GM19467 (cell line): ENCODE data around the gene SLC25A34.

Experiments used
- ATAC-seq: cut with Tn5 transposase; IDR thresholded peaks from one replicate; pipeline ENCODE4 v1.9.1; 2021; ENCODE audit warnings: mild to moderate bottlenecking, moderate library complexity; ENCODE audit not compliant: unreplicated experiment

Gene SLC25A34

DNA sequence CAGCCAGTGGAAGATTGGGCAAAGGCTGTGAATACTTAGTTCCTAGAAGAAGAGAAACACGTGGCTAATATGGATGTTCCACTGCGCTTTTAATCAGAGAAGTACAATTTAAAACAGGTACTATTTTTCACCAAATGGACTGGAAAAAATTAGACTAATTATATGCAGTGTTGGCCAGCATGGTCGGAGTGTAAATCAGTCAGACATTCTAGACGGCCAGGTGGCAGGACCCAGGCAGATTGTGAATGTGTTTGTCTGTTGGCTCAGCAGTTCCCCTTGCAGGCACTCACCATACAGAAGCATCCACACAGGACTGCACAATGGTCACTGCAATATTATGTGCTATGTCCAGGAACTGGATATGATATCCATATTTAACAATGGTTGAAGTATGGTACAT, 23.9 kb upstream of the SLC25A34 start:
- ATAC-seq = no peak

DNA sequence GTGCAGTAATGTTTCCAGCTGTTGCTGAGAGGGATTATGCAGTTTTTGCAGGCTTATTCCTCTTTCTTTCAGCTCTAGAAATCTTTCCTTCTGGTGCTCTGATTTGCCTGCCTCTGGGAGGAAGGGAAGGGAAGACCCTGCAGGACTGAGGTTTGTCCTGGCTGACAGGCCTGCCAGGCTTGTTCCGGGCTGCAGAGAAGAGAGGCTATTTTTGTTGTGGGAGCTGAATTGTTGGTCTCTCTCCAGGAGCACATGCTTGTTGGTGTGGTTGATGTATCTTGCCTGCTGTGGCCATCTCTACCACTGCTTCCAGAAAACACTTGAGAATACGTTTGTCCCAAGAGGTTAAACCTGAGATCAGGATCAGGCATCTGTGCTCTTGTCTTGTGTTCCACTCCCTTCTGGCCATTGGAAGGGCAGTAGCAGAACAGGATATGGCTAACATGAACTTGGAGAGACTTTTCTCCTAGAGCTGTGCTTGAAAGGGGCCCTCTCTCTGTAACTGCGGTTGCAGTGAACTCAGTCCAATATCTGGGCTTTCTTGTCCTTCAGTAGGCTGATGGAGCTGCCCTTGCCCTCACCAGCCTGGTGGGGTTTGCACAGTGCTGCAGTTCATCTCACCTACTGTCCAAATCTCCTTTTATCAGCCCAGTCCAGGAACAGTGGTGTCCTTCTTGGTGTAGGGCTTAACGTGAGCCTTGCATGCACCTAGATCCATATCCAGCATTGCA, 21.5 kb upstream of the SLC25A34 start:
- no peak for ATAC-seq

GRCh38 chr1:15717418-15718125, 18.5 kb upstream of the SLC25A34 start:
- ATAC-seq = no peak

DNA sequence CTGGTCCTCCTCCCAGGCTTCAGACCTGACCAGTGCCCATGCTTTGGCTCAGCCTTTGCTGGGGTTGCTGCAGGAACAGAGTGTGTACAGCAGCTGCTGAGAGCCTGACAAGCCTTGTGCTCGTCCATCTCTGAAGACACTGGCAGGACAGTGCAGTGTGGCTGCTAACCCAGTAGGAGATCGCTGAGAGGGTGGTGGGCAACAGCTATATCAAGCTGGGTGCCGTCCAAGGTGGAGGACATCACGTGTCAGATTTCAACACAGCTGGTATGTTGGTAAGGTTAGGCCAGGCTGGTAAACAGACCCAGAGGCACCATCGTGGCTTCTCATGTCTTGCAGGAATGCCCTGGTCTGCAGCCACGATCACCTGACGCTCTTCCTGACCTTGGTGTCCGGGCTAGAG, 17.9 kb upstream of the SLC25A34 start:
- ATAC-seq = no peak

GRCh38 chr1:15719381-15720120, 16.5 kb upstream of the SLC25A34 start:
- no peak for ATAC-seq

- ATAC-seq = no peak
Measured at GRCh38 chr1:15720861-15721260, 15.2 kb upstream of the SLC25A34 start.

DNA sequence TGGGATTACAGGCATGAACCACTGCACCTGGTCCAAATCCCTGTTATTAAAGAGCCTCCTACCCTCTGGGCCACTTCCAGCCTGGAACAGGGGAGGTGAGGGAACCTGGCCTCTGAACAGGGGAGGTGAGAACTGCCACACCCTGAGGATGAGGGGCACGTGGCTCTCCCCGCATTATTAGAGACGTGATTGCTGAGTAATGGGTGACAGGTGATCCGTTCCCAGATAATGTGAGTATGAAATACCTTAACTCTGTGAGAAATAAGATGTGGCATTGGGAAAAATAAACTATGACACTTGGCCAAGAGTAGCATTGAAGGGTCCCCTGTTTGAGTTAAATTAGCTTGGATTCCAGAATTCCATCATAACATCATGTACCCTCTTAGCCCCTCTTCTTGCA, 13.6 kb upstream of the SLC25A34 start:
- no peak for ATAC-seq

DNA sequence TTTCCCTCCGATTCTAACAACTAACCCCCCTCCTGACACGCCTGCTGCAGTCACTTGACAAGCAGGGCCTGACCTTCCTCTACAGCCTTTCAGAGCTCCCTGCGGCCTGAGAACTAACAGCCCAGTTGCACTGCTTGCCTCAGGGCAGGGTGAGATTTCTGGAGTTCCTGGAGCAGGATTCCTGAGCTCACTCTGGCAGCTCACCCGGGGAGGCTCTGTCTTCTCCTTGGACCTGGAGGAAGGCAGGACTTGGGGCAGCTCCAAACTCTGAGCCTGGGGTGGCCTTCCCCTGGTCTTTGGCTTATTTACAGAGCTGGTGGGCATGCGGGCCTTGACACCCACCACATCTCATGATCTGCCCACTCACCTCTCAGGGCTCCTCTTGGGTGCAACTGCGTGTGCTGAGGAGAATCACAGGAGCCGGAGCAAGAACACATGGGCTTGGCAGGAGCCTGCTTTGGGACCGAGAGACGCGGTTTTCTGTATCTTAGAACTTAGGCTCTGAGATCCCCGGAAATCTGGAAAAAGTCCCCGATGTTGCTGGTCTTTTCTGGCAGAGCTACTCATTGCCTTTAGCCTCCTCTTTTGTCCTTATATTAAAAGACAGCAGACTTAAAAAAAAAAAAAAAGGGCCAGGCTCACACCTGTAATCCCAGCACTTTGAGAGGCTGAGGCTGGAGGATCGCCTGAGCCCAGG, 13.1 kb upstream of the SLC25A34 start:
- no peak for ATAC-seq

DNA sequence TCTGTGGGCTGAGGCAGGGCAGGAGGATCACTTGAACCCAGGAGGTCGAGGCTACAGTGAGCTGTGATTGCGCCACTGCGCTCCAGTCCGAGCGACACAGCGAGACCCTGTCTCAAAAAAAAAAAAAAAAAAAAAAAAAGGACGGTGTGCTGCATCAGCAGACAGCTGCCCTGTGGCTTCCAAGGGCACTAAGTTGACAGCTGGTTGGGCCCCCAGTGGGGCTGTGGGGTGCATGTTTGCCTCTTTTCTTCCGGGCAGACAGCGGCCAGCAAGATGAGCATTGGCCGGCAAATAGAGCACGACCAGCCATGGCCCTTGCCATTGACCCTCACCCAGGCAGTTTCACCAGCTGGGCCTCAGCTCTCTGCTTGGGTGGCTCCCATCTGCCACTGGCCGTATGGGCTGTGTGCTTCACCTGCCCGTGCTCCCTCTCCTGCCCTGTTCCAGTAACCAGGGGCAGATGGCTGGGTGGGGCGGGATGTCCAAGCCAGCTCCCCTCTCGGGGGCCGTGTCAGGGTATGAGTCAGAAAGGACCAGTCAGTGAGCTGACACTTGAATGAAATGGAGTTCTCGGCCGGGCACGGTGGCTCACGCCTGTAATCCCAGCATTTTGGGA, 12.3 kb upstream of the SLC25A34 start:
- no peak for ATAC-seq

- ATAC-seq = no peak
Measured at GRCh38 chr1:15724949-15725880, 10.8 kb upstream of the SLC25A34 start.

- ATAC-seq = no peak
Measured at GRCh38 chr1:15726508-15726907, 9.6 kb upstream of the SLC25A34 start.

DNA sequence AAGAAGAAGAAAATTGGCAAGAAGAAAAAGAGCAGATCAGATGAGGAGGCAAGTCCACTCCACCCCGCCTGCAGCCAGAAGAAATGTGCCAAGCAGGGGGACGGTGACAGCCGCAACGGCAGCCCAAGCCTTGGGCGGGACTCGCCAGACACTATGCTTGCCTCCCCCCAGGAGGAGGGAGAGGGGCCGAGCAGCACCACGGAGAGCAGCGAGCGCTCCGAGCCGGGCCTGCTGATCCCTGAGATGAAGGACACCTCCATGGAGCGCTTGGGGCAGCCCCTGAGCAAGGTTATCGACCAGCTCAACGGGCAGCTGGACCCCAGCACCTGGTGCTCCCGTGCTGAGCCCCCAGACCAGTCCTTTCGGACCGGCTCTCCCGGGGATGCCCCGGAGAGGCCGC, 9.0 kb upstream of the SLC25A34 start:
- ATAC-seq = no peak

- no peak for ATAC-seq
Measured at GRCh38 chr1:15727424-15727823, 8.6 kb upstream of the SLC25A34 start.

DNA sequence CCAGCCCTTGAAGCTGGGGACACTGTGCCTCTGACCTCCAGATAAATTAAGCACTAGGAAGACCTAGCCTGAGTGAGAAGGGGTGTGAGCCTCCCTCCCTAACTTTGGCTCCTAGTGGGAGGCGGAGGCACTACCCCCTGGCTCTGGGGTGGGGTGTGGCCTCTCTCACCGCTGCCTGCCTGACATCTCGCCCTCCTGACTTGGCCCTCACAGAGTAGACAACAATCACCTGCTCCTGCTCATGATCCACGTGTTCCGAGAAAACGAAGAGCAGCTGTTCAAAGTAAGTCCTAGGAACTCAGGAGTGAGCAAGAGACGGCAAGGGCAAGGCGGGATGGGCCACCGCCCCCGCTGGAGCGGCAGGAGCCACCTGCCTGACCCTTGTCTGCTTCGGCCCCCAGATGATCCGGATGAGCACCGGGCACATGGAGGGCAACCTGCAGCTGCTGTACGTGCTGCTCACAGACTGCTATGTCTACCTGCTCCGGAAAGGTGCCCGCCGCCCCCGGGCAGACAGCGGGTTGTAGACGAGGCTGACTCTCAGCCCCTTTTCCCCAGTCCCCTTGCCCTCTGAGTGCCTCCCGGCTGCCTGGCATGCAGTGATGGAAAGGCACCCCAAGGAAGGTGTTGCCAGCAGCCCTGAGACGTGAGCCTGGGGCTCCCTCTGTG, 8.1 kb upstream of the SLC25A34 start:
- no peak for ATAC-seq

- ATAC-seq = no peak
Measured at GRCh38 chr1:15728937-15729657, 7.0 kb upstream of the SLC25A34 start.

GRCh38 chr1:15730423-15730822, 5.6 kb upstream of the SLC25A34 start:
- no peak for ATAC-seq

GRCh38 chr1:15730936-15731335, 5.1 kb upstream of the SLC25A34 start:
- ATAC-seq = no peak
